ENCODE results near the gene PLAC8. TPM values are rescaled to one million over a fixed set of nuclear protein-coding genes. Genes with fewer than 3 reads are reported as not detected.
"Not testable (repeated sequence)": the region's sequence is repeated elsewhere in the genome, so short reads cannot be mapped to it uniquely, and the experiment has no call there.

PLAC8 gene
- 1.6 TPM for polyA plus RNA-seq (ENCODE audit: insufficient read length)

GRCh38 chr4:83114576-83114975, at the start of gene PLAC8:
TSS of gene PLAC8 (minus strand) at chr4:83114729. CDS start at chr4:83107921, 6,808 bp downstream.
- DNase-seq (ENCODE audit: low read depth) = no peak

GRCh38 chr4:83153417-83153816, 38.9 kb upstream of the PLAC8 start:
- DNase-seq (ENCODE audit: low read depth) = no peak

DNA sequence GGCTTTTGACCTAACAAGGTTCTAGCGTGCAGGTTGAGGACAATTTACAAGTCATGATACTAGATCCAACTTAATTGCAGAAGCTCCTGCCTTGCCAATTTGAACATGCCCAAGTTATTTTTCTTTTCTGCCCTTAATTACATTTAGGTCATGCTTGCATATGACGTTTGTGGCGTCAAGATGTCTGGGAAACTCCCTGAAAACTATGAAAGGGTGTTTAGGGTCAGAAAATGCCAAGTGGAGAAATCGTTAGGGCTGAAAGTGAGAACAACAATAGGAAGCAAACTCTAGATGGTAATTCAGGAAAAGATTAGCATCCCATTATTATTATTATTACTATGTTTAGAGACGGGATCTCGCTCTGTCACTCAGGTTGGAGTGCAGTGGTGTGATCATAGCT, 38.2 kb upstream of the PLAC8 start:
- DNase-seq (ENCODE audit: low read depth) = no peak

DNA sequence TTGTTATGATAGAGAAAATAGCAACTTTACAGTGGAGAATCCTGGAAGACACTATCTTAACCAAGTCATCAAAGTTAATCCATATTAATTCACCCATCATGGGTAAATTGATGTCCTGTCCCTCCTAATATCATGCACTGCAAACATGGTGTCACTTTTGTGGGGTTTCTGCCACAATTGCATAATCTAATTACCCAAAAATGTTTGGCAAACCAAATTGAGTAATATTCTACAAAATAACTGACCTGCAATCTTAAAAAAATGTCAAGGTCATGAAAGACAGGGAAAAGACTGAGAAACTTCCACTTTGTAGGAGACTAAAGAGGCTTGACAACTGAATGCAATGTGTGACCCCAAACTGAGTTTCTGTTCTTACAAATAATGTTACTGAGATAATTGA, 37.1 kb upstream of the PLAC8 start:
- DNase-seq (ENCODE audit: low read depth) = no peak

- no peak for DNase-seq (ENCODE audit: low read depth)
Measured at GRCh38 chr4:83150653-83151330, 36.3 kb upstream of the PLAC8 start.

- no peak for DNase-seq (ENCODE audit: low read depth)
Measured at GRCh38 chr4:83149865-83150652, 35.5 kb upstream of the PLAC8 start.

DNA sequence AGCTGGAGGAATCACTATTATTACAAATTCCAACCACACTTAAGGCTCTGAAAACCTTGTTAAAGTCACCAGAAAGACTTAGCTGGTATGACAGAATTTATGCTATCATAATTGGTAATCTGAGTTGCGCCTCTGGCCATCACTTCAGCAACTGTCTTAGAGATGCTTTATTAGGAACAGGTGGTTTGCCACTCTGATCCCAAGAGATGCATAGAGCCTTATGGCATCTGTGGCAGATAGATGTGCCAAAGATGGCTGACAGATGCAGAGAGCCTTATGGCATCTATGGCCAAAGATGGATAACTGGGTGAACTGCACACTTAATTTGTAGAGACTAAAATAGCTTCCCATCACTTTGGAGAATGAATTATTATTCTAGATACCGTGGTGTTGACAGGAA, 32.3 kb upstream of the PLAC8 start:
- DNase-seq (ENCODE audit: low read depth) = no peak

- DNase-seq (ENCODE audit: low read depth) = not testable (repeated sequence)
Measured at GRCh38 chr4:83145776-83146175, 31.2 kb upstream of the PLAC8 start.

DNA sequence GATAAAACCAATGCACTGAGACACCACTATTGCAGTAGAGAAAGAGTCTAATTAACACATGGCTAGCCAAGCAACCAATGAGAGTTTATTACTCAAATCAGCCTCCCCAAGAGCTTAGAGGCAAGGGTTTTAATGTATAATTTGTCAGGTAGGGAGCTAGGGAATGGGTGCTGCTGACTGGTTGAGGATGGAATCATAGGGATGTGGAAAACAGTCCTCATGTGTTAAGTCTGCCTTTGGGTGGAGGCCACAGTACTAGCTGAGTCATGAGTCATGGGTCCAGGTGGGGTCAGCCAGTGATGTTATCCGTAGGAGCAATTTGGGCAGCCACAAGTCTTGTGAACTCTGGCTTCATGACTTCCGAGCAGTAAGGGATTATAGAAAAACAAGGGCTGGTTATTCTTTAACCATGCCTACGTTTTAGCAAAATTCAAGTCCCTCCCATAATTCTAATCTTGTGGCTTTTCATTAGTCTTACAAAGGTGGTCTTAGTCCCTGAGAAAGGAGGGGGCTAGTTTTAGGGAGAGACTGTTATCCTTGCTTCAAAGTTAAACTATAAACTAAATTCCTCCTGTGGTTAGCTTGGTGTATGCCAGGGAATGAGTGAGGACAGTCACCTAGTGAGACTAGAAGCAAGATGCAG, 25.1 kb upstream of the PLAC8 start:
- no peak for DNase-seq (ENCODE audit: low read depth)

- DNase-seq (ENCODE audit: low read depth) = no peak
Measured at GRCh38 chr4:83138946-83139345, 24.4 kb upstream of the PLAC8 start.

GRCh38 chr4:83132065-83132464, 17.5 kb upstream of the PLAC8 start:
- no peak for DNase-seq (ENCODE audit: low read depth)

DNA sequence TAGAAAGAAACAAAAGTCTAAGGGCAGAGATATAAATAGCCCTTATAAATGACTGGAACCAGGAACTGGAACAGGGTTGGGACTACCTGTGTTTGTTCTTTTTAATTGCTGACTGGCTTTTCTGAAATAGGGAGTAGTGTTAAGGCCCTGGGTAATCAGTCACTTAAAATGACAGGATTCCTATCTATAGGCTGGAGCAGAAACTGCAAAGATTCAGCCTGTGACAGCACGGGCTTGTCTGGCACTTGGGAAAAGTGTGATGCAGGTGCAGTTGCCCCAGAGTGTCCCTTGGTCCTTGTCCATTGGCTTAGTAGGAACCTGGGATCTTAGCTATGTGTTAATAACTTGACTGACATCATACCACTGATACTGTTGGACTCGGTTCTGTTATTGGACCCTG, 14.7 kb upstream of the PLAC8 start:
- no peak for DNase-seq (ENCODE audit: low read depth)

GRCh38 chr4:83128240-83128929, 13.9 kb upstream of the PLAC8 start:
- no peak for DNase-seq (ENCODE audit: low read depth)

DNA sequence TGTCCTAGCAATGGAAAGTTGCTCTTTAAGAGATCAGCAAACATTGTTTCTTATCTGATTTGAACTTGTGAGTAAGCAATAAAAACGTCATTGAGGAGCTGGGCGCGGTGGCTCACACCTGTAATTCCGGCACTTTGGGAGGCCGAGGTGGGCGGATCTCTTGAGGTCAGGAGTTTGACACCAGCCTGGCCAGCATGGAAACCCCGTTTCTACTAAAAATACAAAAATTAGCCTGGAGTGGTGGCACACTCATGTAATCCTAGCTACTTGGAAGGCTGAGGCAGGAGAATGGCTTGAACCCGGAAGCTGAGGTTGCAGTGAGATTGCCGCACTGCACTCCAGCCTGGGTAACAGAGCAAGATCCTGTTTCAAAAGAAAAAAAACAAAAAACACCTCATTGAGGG, 11.2 kb upstream of the PLAC8 start:
- DNase-seq (ENCODE audit: low read depth) = no peak

GRCh38 chr4:83124111-83124780, 9.7 kb upstream of the PLAC8 start:
- DNase-seq (ENCODE audit: low read depth) = no peak

DNA sequence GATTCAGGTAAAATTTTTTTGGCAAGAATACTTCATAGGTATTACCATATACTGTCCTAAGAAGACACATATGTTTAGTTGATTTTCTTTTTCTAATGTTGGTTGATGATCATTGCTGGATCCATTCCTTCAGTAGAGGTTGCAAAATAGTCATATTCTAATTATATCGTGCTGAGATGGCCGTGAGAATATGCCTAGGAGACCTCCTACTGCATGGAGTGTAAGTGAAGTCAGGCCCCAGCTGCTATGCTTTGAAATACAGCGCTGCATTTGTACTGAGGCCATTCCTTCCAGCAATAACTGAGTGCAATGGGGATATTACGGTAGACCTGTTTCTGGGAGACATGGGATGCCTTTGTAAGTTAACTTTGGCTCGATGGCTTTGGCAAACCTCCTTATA, 6.7 kb upstream of the PLAC8 start:
- no peak for DNase-seq (ENCODE audit: low read depth)

DNA sequence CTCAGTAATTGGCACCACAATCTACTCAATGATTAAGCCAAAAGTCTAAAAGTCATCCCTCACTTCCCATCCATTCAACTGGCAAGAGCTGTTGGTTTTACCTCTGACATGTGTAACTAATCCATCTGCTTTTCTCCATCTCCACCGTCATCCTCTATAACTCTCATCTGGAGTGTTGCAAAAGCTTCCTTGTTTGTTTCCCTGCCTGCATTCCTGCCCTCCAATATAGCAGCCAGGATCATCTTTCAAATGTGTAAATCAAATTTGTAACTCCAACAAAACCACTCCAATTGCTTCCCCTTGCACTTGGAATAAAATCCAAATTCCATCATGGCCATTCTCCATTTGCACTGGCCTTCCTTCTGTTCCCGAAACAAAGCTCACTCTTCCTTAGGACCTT, 4.3 kb upstream of the PLAC8 start:
- DNase-seq (ENCODE audit: low read depth) = no peak

DNA sequence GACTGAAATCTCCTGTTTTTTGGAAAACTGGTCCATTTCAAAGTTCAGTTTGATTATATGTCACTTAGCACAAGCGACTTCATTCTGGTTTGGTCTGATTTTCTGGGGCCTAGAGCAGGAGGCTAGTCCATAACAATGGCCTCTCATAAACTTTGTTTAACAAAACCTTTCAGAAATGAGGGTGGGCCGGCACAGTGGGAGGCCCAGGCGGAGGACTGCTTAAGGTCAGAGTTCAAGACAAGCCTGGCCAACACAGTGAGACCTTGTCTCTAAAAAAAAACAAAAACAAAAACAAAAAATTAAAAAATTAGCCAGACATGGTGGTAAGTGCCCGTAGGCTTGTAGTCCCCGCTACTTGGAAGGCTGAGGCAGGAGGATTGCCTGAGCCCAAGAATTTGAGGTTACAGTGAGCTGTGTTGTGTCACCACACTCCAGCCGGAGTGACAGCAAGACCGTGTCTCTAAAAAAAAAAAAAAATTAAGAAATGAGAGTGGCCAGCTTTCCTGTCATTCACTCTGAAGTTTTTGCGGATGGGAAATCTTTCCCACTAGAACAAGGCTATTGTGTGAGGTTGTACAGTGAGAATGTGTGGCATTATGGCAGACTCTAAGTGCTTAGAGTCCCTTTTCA, 1.2 kb upstream of the PLAC8 start:
- DNase-seq (ENCODE audit: low read depth) = no peak

DNA sequence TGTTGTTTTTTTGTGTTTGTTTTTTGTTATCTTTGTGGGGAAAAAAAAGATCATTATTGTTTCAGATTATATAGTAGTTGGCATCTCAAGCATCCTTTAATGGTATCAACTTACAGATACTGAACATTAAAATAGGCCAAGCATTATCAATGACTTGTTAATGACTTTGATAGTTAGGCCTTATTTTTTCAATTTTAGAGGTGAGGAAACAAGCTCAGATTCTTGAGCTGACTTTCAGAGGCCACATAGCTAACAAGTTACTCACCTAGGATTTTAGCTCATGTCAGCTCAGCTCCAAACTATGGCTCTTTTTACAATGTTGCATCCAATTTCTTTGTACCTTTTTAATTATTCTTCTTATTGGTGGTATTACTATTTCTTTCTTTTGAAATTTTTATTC, 471 bp upstream of the PLAC8 start:
- DNase-seq (ENCODE audit: low read depth) = no peak

DNA sequence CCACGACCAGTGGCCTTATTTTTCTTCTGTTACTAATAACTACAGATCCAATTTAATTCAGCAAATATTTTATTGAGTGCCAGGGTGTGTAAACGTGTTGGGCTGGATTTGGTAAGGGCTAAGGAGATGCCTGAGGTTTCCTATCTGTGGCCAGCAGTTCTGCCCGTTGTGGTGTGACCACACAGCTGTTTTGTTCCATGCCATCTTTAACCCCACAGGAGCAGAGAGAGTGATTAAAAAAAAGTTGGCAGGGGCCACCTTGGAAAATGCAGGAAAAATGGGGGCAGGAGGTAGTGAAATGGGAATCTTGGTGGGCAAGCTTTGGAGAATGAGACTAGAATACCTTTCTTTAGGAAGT, 1.1 kb downstream of the PLAC8 start:
- DNase-seq (ENCODE audit: low read depth) = no peak

DNA sequence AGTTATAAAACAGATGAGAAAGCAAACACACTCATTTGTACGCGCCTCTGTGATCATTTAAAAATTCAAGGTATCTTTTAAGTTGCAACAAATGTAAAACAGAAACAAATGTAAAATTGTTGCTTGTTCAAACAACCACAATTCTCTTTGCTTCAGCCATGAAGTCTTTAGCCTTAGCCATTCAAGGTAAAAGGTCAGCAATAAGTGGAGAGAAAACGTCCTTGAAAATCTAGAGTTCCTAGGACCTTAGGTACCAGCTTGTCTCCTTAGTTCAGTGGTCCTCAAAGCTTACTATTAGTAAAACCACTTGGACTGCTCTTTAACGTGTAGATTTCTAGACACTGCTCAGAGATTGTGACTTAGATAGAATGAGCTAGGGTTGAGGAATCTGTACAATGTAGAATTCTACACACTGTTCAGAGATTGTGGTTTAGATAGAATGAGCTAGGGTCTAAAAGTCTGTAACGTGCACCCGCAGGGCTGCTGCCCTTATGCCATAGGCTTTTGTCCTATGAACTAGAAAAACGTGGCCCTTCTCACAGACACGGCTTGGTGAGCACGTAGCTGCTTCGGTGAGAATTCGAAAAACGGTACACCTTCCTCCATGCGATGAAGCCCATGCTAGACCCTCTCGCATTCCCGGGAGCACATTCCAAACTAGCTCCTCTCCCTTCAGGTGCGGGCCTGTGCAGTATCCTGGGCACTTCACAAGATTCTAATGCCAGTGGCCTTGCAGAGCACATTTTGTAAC, 1.7 kb downstream of the PLAC8 start:
- DNase-seq (ENCODE audit: low read depth) = no peak
